Astrocyte of the cerebellum (primary cell): ENCODE results near the gene ZPBP2.
"Not testable (repeated sequence)": the region's sequence is repeated elsewhere in the genome, so short reads cannot be mapped to it uniquely, and the experiment has no call there.

Experiments
- DNase-seq: peaks from one replicate; pipeline ENCODE4 v3.0.0-alpha.2; 2011; ENCODE audit warnings: low read depth
- H3K4me3 ChIP-seq: 2 replicates; pipeline ENCODE4 v1.5.1; 2011; ENCODE audit warnings: mild to moderate bottlenecking, low read depth, low read length, moderate library complexity
- in situ Hi-C: cut with HindIII; loops from 2 replicates; pipeline ENCODE4 v1.10.0; 2017; ENCODE audit warnings: low sequenced_read_pairs
- TF ChIP-seq, protein P1 (sequence below): IDR thresholded peaks from 2 replicates; pipeline ENCODE4 v1.5.1; 2012; ENCODE audit warnings: low read length, low read depth, moderate library complexity, mild to moderate bottlenecking; ENCODE audit errors: missing control alignments

The ZPBP2 gene

DNA sequence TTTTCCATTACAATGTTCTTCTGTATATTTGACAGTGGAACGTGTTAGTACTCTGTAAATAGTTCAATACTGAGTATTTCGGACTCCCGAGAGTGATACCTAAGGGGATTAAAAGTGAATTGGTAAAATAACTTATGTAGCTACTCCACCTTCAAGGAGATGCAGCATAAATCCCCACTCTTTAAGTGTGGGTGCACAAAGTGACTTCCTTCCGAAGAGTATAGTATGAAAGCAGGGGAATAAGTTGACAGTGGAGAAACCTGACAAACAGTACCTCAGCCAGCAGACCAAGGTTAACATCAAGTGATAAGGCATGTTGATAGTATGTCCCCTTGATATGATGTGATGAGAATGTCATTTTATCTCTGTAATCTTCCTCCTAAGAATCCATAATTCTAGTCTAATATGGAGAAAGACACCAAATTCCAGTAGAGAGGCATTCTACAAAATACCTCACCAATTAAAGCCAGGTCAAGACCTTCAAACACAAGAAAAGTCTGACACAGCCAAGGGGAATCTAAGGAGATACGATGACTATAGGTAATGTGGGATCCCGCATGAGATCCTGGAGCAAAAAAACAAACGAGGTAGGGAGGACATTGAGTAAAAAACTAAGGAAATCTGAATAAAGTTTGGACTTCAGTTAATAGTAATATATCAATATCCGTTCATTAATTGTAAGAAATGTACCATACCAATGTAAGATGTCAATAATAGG, 1.8 kb upstream of the ZPBP2 start:
- TF ChIP-seq, protein P1, sequence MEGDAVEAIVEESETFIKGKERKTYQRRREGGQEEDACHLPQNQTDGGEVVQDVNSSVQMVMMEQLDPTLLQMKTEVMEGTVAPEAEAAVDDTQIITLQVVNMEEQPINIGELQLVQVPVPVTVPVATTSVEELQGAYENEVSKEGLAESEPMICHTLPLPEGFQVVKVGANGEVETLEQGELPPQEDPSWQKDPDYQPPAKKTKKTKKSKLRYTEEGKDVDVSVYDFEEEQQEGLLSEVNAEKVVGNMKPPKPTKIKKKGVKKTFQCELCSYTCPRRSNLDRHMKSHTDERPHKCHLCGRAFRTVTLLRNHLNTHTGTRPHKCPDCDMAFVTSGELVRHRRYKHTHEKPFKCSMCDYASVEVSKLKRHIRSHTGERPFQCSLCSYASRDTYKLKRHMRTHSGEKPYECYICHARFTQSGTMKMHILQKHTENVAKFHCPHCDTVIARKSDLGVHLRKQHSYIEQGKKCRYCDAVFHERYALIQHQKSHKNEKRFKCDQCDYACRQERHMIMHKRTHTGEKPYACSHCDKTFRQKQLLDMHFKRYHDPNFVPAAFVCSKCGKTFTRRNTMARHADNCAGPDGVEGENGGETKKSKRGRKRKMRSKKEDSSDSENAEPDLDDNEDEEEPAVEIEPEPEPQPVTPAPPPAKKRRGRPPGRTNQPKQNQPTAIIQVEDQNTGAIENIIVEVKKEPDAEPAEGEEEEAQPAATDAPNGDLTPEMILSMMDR: no peak
- DNase-seq: no peak
- in situ Hi-C loops: no loop called here
- no peak overlapping the region for H3K4me3 ChIP-seq

DNA sequence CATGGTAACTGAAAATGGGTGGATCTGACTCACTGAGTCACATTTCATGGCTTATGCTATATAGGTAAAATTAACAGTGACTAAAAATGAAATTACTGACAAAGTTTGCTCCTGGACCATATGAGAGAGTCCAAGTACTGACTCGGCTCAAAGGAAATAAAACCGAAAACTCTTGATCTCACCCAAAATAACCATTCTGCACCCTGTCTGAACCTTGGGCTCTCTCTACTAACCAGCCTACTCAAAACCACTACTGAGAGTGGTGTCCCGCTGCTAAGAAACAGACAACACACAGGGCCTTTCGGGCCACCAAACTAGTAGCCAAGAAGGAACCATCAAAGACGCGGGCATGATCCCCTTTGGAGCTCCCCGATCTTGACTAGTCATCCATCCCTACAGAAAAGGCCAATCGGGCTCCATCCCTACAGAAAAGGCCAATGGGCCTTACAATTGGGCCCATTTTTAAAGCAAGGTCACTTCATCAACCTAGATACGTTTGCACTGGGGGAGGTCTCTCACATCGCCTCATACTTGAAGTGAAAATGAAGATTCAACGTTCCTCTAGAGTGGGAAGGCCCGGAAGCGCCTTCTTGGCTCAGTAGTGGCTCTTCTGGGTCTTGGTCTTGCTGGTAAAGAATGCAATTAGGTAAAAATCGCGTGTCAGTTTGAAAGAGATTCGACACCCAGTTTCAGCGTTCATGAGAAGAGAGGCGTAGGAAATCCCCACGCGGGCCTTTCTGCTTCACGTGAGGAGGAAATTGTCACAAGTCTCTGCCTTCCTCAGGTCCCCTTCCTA, 720 bp upstream of the ZPBP2 start:
- TF ChIP-seq, protein P1: no peak
- in situ Hi-C loops: no loop called here
- H3K4me3 ChIP-seq: no peak overlapping the region
- DNase-seq: no peak

DNA sequence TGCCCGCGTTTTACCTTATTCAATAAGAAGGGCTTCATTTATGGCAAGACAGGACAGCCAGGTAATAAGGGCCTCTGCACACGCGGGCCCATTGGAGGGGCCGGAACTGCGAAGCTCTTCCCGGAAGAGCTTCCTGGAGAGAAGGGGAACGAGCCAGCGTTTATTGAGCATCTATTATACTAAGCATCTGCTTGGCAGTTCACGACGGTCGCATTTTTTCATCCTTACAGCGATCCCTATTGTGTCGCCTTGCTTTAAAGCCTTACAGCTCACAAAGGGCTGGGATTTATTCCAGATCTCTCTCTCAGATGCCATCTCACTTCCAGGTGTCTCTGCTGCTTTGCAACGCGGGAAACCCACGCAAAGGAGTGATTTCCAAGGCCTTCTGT, 546 bp downstream of the ZPBP2 start:
- in situ Hi-C loops: no loop called here
- TF ChIP-seq, protein P1: no peak
- no peak overlapping the region for H3K4me3 ChIP-seq
- DNase-seq: no peak

DNA sequence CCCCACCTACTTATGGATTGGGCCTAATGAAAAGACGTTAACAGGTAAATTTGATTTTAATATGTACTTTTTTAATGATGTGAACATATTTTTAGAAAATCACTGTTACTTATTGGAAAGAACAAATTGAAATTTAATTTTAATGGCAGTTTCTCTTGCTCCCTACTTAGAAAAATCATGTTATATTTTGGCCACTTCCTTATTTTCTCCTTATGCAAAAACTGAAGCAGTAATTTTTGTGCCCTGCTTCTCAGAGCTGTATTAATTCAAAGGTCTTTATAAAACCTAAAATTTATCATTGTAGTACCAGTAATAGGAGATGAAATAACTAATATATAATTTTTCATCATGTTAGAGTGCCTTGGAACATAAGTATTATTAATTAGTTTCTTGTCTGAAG, 2.8 kb downstream of the ZPBP2 start:
- in situ Hi-C loops: no loop called here
- no peak for DNase-seq
- no peak overlapping the region for H3K4me3 ChIP-seq
- TF ChIP-seq, protein P1: no peak

DNA sequence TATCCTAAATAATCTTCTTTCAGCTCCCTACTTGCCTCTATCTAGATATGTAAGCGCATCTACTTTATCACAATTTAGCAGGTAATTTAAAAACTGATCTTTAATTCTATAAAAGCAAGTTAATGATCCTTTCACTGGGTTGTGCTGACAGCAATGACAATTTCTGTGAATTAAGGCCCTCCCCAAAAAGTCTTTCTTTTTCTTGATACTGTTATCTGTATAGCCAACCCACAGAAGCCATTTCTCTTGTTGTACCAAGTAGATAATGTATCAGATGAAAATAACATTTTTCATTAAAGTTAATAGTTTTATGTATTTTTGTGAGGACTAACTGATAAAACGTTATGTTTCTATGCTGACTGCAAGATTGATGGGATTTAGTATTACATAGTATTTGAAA, 3.8 kb downstream of the ZPBP2 start:
- no peak for DNase-seq
- in situ Hi-C loops: no loop called here
- TF ChIP-seq, protein P1: no peak
- H3K4me3 ChIP-seq: no peak overlapping the region

DNA sequence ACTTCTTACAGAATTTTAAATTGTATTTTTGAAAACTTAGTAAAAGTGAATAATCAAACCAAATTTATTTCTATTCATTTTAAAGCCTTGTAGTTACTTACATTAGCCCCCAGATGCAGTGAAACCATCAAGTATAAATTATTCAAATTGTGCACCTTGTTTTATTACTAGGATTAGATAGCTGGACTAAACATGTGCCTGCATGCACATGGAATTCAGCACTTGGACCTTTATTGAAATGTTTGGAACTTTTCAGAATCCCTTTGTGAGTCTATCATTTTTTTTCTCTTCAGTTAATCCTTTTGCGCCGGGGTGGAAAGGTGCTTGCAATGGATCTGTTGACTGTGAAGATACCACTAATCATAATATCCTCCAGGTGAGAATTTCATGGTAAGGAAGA, 4.7 kb downstream of the ZPBP2 start:
- TF ChIP-seq, protein P1: no peak
- no peak overlapping the region for H3K4me3 ChIP-seq
- in situ Hi-C loops: no loop called here
- DNase-seq: no peak

DNA sequence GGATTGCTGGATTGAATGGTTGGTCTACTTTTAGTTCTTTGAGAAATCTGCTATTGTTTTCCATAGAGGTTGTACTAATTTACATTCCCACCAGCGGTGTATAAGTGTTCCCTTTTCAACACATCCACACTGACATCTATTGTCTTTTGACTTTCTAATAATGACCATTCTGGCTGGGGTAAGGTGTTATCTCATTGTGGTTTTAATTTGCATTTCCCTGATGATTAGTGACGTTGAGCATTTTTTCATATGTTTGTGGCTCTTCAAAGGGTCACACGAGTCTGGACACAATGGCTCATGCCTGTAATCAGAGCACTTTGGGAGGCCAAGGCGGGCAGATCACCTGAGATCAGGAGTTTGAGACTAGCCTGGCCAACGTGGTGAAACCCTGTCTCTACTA, 18.1 kb downstream of the ZPBP2 start:
- H3K4me3 ChIP-seq, in situ Hi-C loops, DNase-seq: not testable (repeated sequence)
